HEK293T (cell line): ENCODE results near the gene HSPBP1.

ENCODE experiments used
- CTCF ChIA-PET: fragments of 350-600 bp; formaldehyde crosslinking; extraction: SDS; loops from one replicate; lab custom pipeline; 2021; ENCODE audit warnings: antibody characterized with exemption, inconsistent platforms; lab: Yijun Ruan, JAX
- POLR2A ChIA-PET: fragments of 350-600 bp; formaldehyde crosslinking; extraction: SDS; loops from one replicate; lab custom pipeline; 2020; ENCODE audit warnings: antibody characterized with exemption, inconsistent platforms; lab: Yijun Ruan, JAX
- DNase-seq: peaks from one replicate; pipeline ENCODE4 v3.0.0; 2012; ENCODE audit warnings: mixed read lengths; ENCODE audit errors: extremely low spot score
- ARNT ChIP-seq: fragments of 450-650 bp; IDR thresholded peaks from 2 replicates; pipeline ENCODE4 v1.6.1; 2017; ENCODE audit warnings: mild to moderate bottlenecking
- BHLHE40 ChIP-seq: fragments of 450-650 bp; IDR thresholded peaks from 2 replicates; pipeline ENCODE4 v1.6.1; 2016; ENCODE audit warnings: mild to moderate bottlenecking, moderate library complexity, borderline replicate concordance
- CTBP1 ChIP-seq: fragments of 450-650 bp; IDR thresholded peaks from 2 replicates; pipeline ENCODE4 v1.6.1; 2016; ENCODE audit warnings: borderline replicate concordance
- ELF4 ChIP-seq: fragments of 450-650 bp; IDR thresholded peaks from 2 replicates; pipeline ENCODE4 v1.6.1; 2017; ENCODE audit warnings: antibody characterized with exemption
- FOXA1 ChIP-seq: fragments of 450-650 bp; IDR thresholded peaks from 2 replicates; pipeline ENCODE4 v1.6.1; 2016; ENCODE audit warnings: mild to moderate bottlenecking
- FOXK2 ChIP-seq: fragments of 450-650 bp; IDR thresholded peaks from 2 replicates; pipeline ENCODE4 v1.6.1; 2016; ENCODE audit warnings: mild to moderate bottlenecking
- FOXM1 ChIP-seq: fragments of 450-650 bp; IDR thresholded peaks from 2 replicates; pipeline ENCODE4 v1.6.1; 2017; ENCODE audit warnings: mild to moderate bottlenecking, borderline replicate concordance
- HDGF ChIP-seq: fragments of 450-650 bp; IDR thresholded peaks from 2 replicates; pipeline ENCODE4 v1.6.1; 2017; ENCODE audit warnings: antibody characterized with exemption, borderline replicate concordance
- L3MBTL2 ChIP-seq: fragments of 450-650 bp; conservative IDR thresholded peaks from 2 replicates; pipeline ENCODE4 v1.6.1; 2016; ENCODE audit warnings: mild to moderate bottlenecking
- LEF1 ChIP-seq: fragments of 450-650 bp; IDR thresholded peaks from 2 replicates; pipeline ENCODE4 v1.6.1; 2017; ENCODE audit warnings: mild to moderate bottlenecking, borderline replicate concordance
- NFRKB ChIP-seq: fragments of 450-650 bp; IDR thresholded peaks from 2 replicates; pipeline ENCODE4 v1.6.1; 2016; ENCODE audit warnings: mild to moderate bottlenecking, moderate library complexity
- PKNOX1 ChIP-seq: fragments of 450-650 bp; IDR thresholded peaks from 2 replicates; pipeline ENCODE4 v1.6.1; 2016
- SP1 ChIP-seq: fragments of 450-650 bp; IDR thresholded peaks from 2 replicates; pipeline ENCODE4 v1.6.1; 2017
- SUZ12 ChIP-seq: fragments of 450-650 bp; IDR thresholded peaks from 2 replicates; pipeline ENCODE4 v1.6.1; 2016; ENCODE audit warnings: mild to moderate bottlenecking
- TARDBP ChIP-seq: fragments of 450-650 bp; IDR thresholded peaks from 2 replicates; pipeline ENCODE4 v1.6.1; 2016
- ZNF384 ChIP-seq: fragments of 450-650 bp; IDR thresholded peaks from 2 replicates; pipeline ENCODE4 v1.6.1; 2016

The HSPBP1 gene

GRCh38 chr19:55224038-55224665 lies 55.8 kb downstream of the HSPBP1 start:
- TF ChIP-seq ELF4, result no peak
- CTCF ChIA-PET, result no interaction called here
- DNase-seq, result no peak
- POLR2A ChIA-PET, result no interaction called here

GRCh38 chr19:55223291-55224037 lies 56.4 kb downstream of the HSPBP1 start:
- no peak for TF ChIP-seq FOXM1
- TF ChIP-seq ZNF384, result no peak
- no peak for TF ChIP-seq FOXK2
- TF ChIP-seq FOXA1, result no peak
- no peak for TF ChIP-seq CTBP1
- no peak for TF ChIP-seq ELF4
- TF ChIP-seq BHLHE40, result no peak
- no peak for TF ChIP-seq L3MBTL2
- TF ChIP-seq SP1, result no peak
- TF ChIP-seq ARNT, result no peak
- TF ChIP-seq LEF1, result no peak
- no peak for TF ChIP-seq SUZ12
- no peak for TF ChIP-seq PKNOX1
- TF ChIP-seq NFRKB, result no peak
- no peak for TF ChIP-seq HDGF
- TF ChIP-seq TARDBP, result no peak
- ChIA-PET POLR2A (no interaction called here), CTCF (no interaction called here)
- no peak for DNase-seq

GRCh38 chr19:55220525-55220924 lies 59.4 kb downstream of the HSPBP1 start:
- no peak for DNase-seq
- ChIA-PET CTCF (interaction anchor here (0.9 kb wide), 1 partner anchor 11 kb away, joined by 3 read pairs; the partner anchor contains the start of gene PTPRH), POLR2A (interaction anchor here (0.8 to 1.2 kb wide), 2 partner anchors 19 to 39 kb away, joined by 3 read pairs; no protein-coding TSS in a partner anchor)
- TF ChIP-seq HDGF (no peak), SP1 (no peak), BHLHE40 (no peak), CTBP1 (no peak), NFRKB (no peak), TARDBP (no peak), FOXM1 (no peak), ELF4 (no peak)

- CTCF ChIA-PET, result no interaction called here
- TF ChIP-seq BHLHE40 (no peak), PKNOX1 (peak; percentile 84), FOXK2 (peak; percentile 34; the same call in 1 of the 2 replicates), ARNT (peak; percentile 50; the same call in 1 of the 2 replicates), FOXA1 (no peak), SUZ12 (no peak), SP1 (no peak), LEF1 (no peak), CTBP1 (no peak; the same call in 1 of the 2 replicates), ELF4 (peak; percentile 96), TARDBP (no peak), FOXM1 (peak; percentile 98), NFRKB (no peak), HDGF (no peak), L3MBTL2 (peak; percentile 45)
- DNase-seq, result peak; percentile 84
- POLR2A ChIA-PET, result interaction anchor here (1.0 to 2.5 kb wide), 5 partner anchors 9 to 63 kb away, joined by 3 to 25 read pairs (median 4); partner anchors contain the start of genes HSPBP1 and PPP6R1
Observed at GRCh38 chr19:55216461-55217198, 63.3 kb downstream of the HSPBP1 start.

- POLR2A ChIA-PET, result no interaction called here
- DNase-seq, result no peak
- CTCF ChIA-PET, result no interaction called here
- TF ChIP-seq SP1, result no peak
- TF ChIP-seq FOXA1, result no peak
- TF ChIP-seq PKNOX1, result no peak
- no peak for TF ChIP-seq L3MBTL2
- TF ChIP-seq FOXK2, result no peak
- TF ChIP-seq BHLHE40, result no peak
- no peak for TF ChIP-seq LEF1
- no peak for TF ChIP-seq HDGF
Observed at GRCh38 chr19:55213547-55213946, 66.4 kb downstream of the HSPBP1 start.

GRCh38 chr19:55212447-55212846 lies 67.5 kb downstream of the HSPBP1 start:
- POLR2A ChIA-PET, result no interaction called here
- CTCF ChIA-PET, result no interaction called here
- TF ChIP-seq FOXK2, result no peak
- no peak for TF ChIP-seq SUZ12
- TF ChIP-seq ARNT, result no peak
- no peak for TF ChIP-seq NFRKB
- no peak for TF ChIP-seq HDGF
- no peak for DNase-seq
